BJ (cell line): ENCODE data around the gene KLHL8. TPM values are rescaled to one million over a fixed set of nuclear protein-coding genes. Genes with fewer than 3 reads are reported as not detected.

ENCODE experiments used
- CTCF ChIA-PET: fragments of 350-600 bp; formaldehyde crosslinking; extraction: SDS; loops from one replicate; lab custom pipeline; 2021; ENCODE audit warnings: antibody characterized with exemption, inconsistent platforms; lab: Yijun Ruan, JAX
- POLR2A ChIA-PET: fragments of 300-600 bp; sonication (Branson Sonifier 250); formaldehyde crosslinking; extraction: SDS; loops from one replicate; lab custom pipeline; 2021; ENCODE audit warnings: antibody characterized with exemption; lab: Charles Lee
- DNase-seq: peaks from one replicate; pipeline ENCODE4 v3.0.0-alpha.2; 2011; ENCODE audit warnings: low read depth
- H3K27me3 ChIP-seq: 2 replicates; pipeline ENCODE4 v1.6.0; 2011; ENCODE audit warnings: low read length; ENCODE audit not compliant: control insufficient read depth, insufficient read depth
- H3K36me3 ChIP-seq: 2 replicates; pipeline ENCODE4 v1.5.1; 2011; ENCODE audit warnings: low read length; ENCODE audit not compliant: control insufficient read depth, insufficient read depth
- H3K4me3 ChIP-seq: 2 replicates; pipeline ENCODE4 v1.5.1; 2011; ENCODE audit warnings: low read depth, mild to moderate bottlenecking, control low read depth, low read length
- polyA plus RNA-seq: library from polyadenylated mRNA; depleted of rRNA; stranded (reverse); fragments of >200 nt; gene quantifications from 2 replicates; pipeline ENCODE4 v1.2.3, GENCODE V29; 2011
- TF ChIP-seq, protein P1 (sequence below): IDR thresholded peaks from 2 replicates; pipeline ENCODE4 v1.5.1; 2011; ENCODE audit warnings: low read depth, mild to moderate bottlenecking, control low read depth, inconsistent platforms, low read length, moderate library complexity; ENCODE audit not compliant: insufficient read depth

The KLHL8 gene
- polyA plus RNA-seq, 1 experiment: 1.7 TPM

DNA sequence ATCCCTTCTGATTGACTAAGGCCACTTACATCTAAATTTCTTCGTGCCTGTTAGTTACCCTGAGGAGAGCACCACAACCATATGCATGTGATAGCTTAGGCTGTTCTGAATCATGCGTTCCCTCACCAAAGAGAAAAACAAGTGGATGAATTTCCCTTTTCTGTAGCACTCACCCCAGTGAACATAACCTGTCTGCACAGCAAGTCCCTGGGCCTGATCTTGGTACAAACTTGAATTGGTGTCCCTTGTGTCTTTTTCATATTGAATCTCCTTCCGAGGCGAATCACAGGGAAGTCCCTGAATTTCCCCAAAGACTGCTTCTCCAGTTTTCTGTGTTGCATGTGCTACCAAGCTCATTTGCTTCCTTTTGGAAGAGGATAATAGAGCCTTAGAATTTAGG is 100.4 kb downstream of the KLHL8 start:
- Histone ChIP-seq H3K27me3 (no peaks in the 10 kb centered on the region), H3K4me3 (no peak overlapping the region), H3K36me3 (peaks cover 5% of the 10 kb centered on the region)
- TF ChIP-seq, protein P1, sequence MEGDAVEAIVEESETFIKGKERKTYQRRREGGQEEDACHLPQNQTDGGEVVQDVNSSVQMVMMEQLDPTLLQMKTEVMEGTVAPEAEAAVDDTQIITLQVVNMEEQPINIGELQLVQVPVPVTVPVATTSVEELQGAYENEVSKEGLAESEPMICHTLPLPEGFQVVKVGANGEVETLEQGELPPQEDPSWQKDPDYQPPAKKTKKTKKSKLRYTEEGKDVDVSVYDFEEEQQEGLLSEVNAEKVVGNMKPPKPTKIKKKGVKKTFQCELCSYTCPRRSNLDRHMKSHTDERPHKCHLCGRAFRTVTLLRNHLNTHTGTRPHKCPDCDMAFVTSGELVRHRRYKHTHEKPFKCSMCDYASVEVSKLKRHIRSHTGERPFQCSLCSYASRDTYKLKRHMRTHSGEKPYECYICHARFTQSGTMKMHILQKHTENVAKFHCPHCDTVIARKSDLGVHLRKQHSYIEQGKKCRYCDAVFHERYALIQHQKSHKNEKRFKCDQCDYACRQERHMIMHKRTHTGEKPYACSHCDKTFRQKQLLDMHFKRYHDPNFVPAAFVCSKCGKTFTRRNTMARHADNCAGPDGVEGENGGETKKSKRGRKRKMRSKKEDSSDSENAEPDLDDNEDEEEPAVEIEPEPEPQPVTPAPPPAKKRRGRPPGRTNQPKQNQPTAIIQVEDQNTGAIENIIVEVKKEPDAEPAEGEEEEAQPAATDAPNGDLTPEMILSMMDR: no peak
- CTCF ChIA-PET: interaction anchor here (0.6 to 2.6 kb wide), 2 partner anchors 31 to 192 kb away, joined by 3 to 10 read pairs; no protein-coding TSS in a partner anchor
- POLR2A ChIA-PET: no interaction called here
- DNase-seq: no peak

DNA sequence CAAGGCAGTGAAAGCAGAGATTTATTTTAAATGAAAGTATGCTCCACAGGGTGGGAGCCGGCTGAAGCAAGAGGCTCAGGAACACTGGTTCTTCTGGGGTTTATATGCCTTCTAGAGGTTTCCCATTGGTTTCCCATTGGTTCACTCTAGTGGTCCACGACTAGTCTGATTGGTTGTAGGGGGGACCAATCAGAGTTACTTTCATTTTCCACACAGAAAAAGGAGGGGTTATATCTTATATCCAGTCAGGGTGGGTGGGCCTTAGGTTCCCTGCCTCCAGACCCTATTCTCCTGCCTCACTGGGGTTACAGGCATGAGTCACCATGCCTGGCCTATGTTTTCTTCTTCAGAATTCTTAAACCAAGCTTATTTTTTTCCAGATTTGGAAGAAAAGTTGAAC is 101.6 kb downstream of the KLHL8 start:
- TF ChIP-seq, protein P1: no peak
- DNase-seq: no peak
- Histone ChIP-seq H3K36me3 (peaks cover 11% of the 10 kb centered on the region), H3K27me3 (no peaks in the 10 kb centered on the region), H3K4me3 (no peak overlapping the region)
- ChIA-PET CTCF (interaction anchor here (1.9 to 2.6 kb wide), 2 partner anchors 32 to 196 kb away, joined by 10 to 11 read pairs; no protein-coding TSS in a partner anchor), POLR2A (interaction anchor here (0.6 kb wide), 1 partner anchor 190 kb away, joined by 8 read pairs; no protein-coding TSS in a partner anchor)

DNA sequence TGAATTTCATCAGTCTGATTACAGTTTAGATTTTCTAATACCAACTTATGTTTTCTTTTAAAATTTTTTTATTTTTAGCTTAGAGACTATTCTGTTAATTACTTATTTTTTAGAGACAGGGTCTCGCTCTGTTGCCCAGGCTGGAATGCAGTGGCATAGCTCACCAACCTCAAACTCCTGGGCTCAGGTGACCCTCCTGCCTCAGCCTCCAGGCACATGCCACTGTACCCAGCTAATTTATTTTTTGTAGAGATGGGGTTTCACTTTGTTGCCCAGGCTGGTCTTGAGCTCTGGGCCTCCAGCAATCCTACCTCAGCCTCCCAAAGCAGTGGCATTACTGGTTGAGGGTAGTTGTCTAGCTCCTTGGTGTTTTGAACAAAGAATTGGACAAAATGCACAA is 102.0 kb downstream of the KLHL8 start:
- Histone ChIP-seq H3K27me3 (no peaks in the 10 kb centered on the region), H3K4me3 (no peak overlapping the region), H3K36me3 (peaks cover 11% of the 10 kb centered on the region)
- ChIA-PET CTCF (interaction anchor here (0.5 to 2.6 kb wide), 3 partner anchors 33 to 207 kb away, joined by 3 to 11 read pairs (median 10); no protein-coding TSS in a partner anchor), POLR2A (no interaction called here)
- TF ChIP-seq, protein P1: no peak
- DNase-seq: no peak

DNA sequence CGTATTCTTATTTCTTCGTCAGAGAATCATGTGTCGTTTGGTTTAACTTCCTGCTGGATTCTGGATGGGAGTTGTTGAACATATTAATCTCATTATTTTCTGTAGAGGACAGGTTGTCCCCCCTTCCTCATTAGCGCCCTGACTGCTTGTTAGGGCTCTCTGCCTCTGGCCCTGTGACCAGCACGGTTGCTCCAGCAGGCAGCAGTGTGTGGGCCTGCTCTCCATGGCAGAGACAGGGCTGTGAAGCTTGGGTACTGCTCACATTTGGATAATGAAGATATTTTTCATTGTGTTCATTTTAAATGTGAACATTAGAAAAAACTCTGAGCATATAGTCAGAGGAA is 102.7 kb downstream of the KLHL8 start:
- TF ChIP-seq, protein P1: no peak
- ChIA-PET POLR2A (no interaction called here), CTCF (interaction anchor here (0.5 to 2.6 kb wide), 5 partner anchors 8 to 207 kb away, joined by 3 to 10 read pairs (median 4); no protein-coding TSS in a partner anchor)
- Histone ChIP-seq H3K4me3 (no peak overlapping the region), H3K36me3 (peaks cover 11% of the 10 kb centered on the region), H3K27me3 (no peaks in the 10 kb centered on the region)
- no peak for DNase-seq

DNA sequence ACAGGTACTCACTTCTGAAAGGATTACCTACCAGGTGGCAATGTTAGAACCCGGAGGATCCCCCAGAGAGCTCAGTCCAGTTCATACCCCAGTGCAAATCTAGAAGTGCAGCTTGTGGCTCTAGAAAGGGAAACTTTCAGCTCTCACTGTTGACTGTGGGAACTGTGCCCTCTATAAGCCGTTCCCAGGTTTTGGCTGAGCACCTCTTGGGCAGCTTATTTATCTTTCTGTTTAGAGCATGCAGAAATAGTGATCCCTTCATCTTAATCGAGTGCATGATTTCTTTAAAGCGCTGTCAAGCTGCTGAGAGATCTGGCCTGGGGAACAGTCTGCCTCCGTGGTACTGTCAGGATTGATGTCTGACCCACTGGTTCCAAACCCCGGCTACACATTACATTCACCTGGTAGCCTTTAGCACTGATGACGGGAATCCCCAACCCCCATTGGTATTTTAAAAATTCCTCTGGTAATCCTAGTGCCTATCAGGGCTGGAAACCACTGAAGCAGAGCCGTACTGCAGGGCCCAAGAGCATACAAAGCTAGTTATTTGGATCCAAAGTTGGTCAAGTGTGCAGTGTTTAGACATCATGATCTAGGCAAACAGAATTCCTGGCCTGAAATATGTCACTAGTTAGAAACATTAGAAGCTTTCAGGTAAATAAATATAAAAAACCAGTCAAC is 103.2 kb downstream of the KLHL8 start:
- Histone ChIP-seq H3K4me3 (no peak overlapping the region), H3K27me3 (no peaks in the 10 kb centered on the region), H3K36me3 (peaks cover 11% of the 10 kb centered on the region)
- POLR2A ChIA-PET: interaction anchor here (0.5 kb wide), 1 partner anchor 18 kb away, joined by 4 read pairs; no protein-coding TSS in a partner anchor
- CTCF ChIA-PET: interaction anchor here (0.8 to 2.6 kb wide), 6 partner anchors 9 to 195 kb away, joined by 3 to 10 read pairs (median 4); no protein-coding TSS in a partner anchor
- DNase-seq: no peak
- TF ChIP-seq, protein P1: no peak
